GM21390 (cell line): ENCODE results near the gene ESRRB.
"Not testable (repeated sequence)": the region's sequence is repeated elsewhere in the genome, so short reads cannot be mapped to it uniquely, and the experiment has no call there.

ENCODE experiments used
- ATAC-seq: cut with Tn5 transposase; IDR thresholded peaks from one replicate; pipeline ENCODE4 v1.9.1; 2021; ENCODE audit not compliant: unreplicated experiment

The ESRRB gene

DNA sequence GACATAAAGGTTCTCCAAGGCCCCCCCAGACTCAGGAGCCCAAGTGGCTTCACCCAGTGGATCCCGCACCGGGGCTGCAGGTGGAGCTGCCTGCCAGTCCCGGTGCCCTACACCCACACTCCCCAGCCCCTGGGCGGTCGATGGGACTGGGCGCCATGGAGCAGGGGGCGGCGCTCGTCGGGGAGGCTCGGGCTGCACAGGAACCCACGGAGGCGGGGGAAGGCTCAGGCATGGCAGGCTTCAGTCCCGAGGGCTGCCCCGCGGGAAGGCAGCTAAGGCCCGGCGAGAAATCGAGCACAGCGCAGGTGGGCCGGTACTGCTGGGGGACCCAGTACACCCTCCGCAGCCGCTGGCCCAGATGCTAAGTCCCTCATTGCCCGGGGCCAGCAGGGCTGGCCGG lies 160.7 kb downstream of the ESRRB start:
- not testable (repeated sequence) for ATAC-seq

DNA sequence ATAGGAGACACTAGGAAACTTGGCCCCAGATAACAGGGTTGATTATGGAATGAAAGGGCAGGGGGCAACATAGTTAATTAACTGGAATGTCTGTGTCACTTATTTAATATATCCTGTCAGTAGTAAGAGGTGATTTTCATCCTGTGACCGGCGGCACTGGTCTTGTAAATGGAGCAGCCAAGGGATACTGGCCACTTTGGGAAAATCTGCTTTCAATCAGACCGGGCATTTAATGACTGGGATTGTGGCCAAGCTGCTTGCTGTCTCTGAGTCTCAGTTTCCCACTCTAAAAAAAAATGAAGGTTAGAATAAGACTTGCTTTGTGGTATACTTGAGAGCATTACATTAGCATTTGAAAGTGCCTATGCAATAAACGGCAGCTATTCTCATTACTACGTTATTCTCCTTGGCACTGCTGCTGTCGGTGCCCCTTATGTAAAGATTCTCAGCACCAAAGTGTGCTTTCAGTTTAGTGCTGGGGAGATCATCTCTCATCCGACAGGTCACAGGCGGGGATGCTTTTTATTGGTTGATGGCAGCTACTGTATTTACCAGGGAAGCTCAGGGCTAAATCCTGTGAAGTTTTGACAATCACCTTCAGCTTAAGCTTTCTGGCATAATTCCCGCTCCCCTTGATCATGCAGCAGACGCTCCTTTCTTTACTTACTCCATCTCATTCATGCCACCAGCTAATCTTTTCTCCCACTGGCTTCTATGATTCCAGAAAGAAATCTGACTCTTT lies 162.1 kb downstream of the ESRRB start:
- no peak for ATAC-seq

DNA sequence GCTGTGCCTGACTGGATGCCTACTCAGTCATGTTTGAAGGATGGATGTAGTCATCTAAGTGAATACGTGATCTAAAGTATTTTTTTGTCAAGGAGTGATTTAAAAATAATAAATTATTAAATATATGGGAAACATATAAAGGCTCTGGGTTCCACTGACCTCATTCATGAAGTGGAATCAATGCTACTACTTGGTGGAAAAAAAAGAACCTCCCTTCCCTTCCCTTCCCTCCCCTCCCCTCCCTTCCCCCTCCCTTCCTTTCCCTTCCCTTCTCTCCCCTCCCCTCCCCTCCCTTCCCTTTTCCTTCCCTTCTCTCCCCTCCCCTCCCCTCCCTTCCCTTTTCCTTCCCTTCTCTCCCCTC lies 162.7 kb downstream of the ESRRB start:
- ATAC-seq = no peak

DNA sequence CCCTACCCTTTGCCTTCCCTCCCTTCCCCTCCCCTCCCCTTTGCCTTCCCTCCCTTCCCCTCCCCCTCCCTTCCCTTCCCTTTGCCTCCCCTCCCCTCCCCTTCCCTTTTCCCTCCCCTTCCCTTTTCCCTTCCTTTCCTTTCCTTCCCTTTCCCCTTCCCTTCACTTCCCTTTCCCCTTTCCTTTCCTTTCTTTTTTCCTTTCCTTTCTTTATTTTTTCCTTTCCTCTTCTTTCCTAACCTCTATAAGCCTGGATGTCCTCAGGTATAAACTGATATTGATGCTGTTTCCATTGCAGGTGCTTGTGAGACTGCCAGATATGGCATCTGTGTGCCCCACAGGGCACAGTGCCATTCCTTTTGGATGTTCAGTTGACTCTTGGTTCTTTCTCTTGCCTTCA lies 163.2 kb downstream of the ESRRB start:
- ATAC-seq = no peak

DNA sequence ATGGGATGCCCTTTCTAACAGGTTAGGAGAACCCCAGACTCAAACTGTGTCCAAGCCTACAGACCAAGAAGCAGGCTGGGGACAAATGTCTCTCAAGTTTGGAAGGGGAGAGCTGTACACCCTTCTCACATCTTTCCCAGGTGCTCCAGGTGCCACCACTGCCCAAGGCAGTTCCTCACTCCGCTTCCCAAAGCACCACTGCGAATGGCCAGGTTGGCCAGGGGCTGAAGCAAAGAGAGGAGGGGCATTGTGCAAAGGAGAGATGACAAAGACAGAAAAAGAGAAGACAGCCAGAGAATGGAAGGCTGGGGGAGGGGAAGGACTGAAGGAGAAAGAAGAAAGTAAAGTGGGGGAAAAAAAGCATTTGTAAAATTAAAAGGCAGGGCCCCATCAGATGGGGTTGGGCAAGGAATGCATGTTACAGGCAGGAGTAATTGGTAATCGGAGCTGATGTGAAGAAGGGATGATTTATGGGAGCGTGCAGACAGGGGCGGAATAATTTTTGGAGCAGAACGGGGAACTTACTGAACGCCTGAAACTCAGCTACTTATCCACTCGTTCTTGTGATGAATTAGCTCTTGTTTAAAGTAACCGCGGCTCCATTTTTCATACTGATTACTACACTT lies 165.8 kb downstream of the ESRRB start:
- ATAC-seq = no peak

DNA sequence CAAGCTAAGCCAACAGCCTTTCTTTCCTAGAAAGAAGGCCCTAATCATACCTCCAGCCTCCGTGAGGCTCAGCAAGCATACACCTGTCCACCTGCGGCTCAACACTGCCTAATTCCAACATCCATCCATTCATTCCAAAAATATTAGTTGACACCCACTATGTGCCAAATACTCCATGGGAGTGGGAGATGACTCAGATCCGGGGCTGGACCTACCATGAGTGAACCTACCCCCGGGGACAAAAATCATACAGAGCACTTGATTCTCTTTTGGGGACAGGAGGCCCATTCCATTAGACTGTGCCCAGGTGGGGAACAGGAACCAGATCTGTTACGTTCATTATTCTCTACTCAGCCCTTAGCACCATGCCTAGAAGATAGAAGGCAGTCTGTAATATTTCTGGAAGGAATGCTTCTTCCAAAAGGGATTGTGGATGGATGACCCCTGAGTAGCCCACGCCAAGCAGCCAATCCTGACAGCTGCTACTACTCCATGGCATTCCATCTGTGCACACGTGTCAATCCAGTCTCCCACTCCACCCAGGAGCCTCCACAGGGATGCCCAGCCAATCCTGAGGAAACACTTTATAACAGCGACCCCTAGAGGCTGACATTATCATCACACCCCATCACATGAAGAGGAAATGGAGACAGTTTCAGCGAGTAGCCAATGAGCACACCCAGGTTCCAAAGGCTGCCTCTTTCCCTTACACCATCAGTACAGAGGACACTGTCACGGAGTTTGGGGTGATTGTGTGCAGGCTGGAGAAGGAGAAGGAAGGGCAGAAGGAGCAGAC lies 170.7 kb downstream of the ESRRB start:
- no peak for ATAC-seq

DNA sequence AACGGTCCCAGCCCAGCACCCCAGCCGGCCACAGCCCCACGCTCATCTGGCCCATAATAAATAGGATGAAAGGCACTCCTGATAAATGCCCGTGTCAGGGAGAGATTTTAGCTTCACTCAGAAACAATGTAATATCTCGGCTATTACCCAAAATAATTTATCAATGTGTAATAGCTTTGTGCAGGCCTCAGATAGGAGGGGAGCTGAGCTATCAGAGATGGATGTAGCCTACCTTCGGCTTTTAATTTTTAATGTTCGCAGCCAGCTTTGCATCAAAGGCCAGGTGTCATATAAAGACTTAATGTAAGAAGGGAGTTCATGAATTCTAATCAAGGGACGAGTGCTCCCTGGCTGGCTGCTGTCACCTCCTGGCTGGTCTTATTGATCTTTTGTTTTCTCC lies 171.9 kb downstream of the ESRRB start:
- ATAC-seq = no peak

DNA sequence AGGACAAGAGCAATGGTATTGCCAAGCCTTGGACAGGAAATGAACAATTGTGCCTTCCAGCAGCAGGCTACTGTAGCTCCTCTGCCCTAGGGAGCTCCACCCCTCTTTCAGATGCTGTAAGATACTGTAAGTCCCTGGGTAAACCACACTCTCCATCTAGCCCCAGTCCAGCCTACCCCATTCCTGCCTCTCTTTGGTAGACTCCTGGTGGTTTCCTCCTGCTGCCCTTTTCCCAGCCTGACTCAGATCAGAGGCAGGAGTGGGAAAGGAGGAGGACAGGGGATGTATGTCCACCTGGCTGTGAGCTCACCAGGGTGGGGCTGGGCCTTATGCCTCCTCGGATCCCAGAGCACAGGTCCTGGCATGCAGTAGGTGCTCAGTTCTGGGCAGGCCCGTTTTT lies 174.6 kb downstream of the ESRRB start:
- no peak for ATAC-seq

DNA sequence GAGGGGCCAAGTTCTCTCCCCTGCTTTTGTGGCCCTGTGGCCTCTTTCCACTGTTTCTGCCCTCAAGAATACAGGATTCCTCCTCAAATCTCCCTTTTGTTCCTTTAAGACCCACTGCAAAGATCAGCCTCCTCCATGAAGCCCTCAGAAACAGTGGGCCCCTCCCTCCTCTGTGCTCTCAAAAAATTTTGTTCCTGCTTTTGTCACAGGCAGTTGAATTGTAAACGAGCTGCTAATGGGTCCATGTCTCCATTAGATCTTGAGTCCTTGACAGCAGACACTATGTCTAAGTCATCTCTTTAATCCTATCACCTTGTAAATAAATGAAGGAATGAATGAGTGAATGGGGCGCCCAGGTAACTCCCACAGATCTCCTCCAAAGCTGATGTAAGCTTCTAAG lies 175.2 kb downstream of the ESRRB start:
- no peak for ATAC-seq
